Measurements from ENCODE around the gene SMIM38. TPM values are rescaled to one million over a fixed set of nuclear protein-coding genes. Genes with fewer than 3 reads are reported as not detected.

The SMIM38 gene
- total and polyA plus RNA-seq, 4 donors = 0.03 to 1.7 (median 0.07) TPM

- DNase-seq (ENCODE audit: low spot score) = no peak
- no peak overlapping the region for H3K9ac ChIP-seq (ENCODE audit: low read depth in 1 of 2, low read length in 2 of 2)
- H3K36me3 ChIP-seq (ENCODE audit: control insufficient read depth in 4 of 4, insufficient read depth in 3 of 4, low read depth in 1 of 4, low read length in 3 of 4) = no peaks in the 10 kb centered on the region
- no peak overlapping the region for H3K4me3 ChIP-seq (ENCODE audit: low read depth in 1 of 3, low read length in 3 of 3)
- TF ChIP-seq SP1 (IDR thresholded peaks at IDR 0.05) (no peak), NR2F2 (IDR thresholded peaks at IDR 0.05) (no peak), FOXA1 (IDR thresholded peaks at IDR 0.05) (no peak), JUND (IDR thresholded peaks at IDR 0.05) (no peak), ZBTB33 (IDR thresholded peaks at IDR 0.05) (no peak), RXRA (IDR thresholded peaks at IDR 0.05) (peak in 1 of 2 donors; percentile 10)
- TF ChIP-seq, protein P1, sequence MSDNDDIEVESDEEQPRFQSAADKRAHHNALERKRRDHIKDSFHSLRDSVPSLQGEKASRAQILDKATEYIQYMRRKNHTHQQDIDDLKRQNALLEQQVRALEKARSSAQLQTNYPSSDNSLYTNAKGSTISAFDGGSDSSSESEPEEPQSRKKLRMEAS (IDR thresholded peaks at IDR 0.05) = no peak
- H3K4me1 ChIP-seq (ENCODE audit: control insufficient read depth in 4 of 4, insufficient read depth in 4 of 4, low read length in 3 of 4) = no peaks in the 10 kb centered on the region
- no peak overlapping the region for H3K27ac ChIP-seq (ENCODE audit: low read depth in 1 of 2, low read length in 2 of 2)
- H3K9me3 ChIP-seq (ENCODE audit: control insufficient read depth in 4 of 4, low read length in 3 of 4) = peaks cover 0 to 2% (median 0%) of the 10 kb centered on the region in 4 donors
- 81% methylated on average over 5 of the region's 5 CpGs for WGBS
- H3K27me3 ChIP-seq (ENCODE audit: control insufficient read depth in 4 of 4, insufficient read depth in 4 of 4, low read length in 3 of 4) = peaks cover 0 to 3% (median 1%) of the 10 kb centered on the region in 4 donors
Observed at GRCh38 chr11:69161117-69161407, 5.3 kb downstream of the SMIM38 start.

DNA sequence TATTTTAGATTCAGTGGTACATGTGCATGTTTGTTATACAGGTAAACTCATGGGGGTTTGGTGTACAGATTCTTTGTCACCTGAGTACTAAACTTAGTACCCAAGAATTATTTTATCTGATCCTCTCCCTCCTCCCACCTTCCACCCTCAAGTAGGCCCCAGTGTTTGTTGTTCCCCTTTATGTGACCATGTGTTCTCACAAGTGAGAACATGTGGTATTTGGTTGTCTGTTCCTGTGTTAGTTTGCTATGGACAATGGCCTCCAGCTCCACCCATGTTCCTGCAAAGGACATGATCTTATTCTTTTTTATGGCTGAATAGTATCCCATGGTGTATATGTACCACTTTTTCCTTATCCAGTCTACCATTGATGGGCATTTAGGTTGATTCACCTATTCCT lies 6.8 kb downstream of the SMIM38 start:
- Histone ChIP-seq H3K27me3 (ENCODE audit: control insufficient read depth in 4 of 4, insufficient read depth in 4 of 4, low read length in 3 of 4) (peaks cover 0 to 2% (median 0%) of the 10 kb centered on the region in 4 donors), H3K9ac (ENCODE audit: low read depth in 1 of 2, low read length in 2 of 2) (no peak overlapping the region), H3K4me3 (ENCODE audit: low read depth in 1 of 3, low read length in 3 of 3) (no peak overlapping the region), H3K4me1 (ENCODE audit: control insufficient read depth in 4 of 4, insufficient read depth in 4 of 4, low read length in 3 of 4) (no peaks in the 10 kb centered on the region), H3K36me3 (ENCODE audit: control insufficient read depth in 4 of 4, insufficient read depth in 3 of 4, low read depth in 1 of 4, low read length in 3 of 4) (no peaks in the 10 kb centered on the region), H3K27ac (ENCODE audit: low read depth in 1 of 2, low read length in 2 of 2) (no peak overlapping the region), H3K9me3 (ENCODE audit: control insufficient read depth in 4 of 4, low read length in 3 of 4) (peaks cover 0 to 2% (median 0%) of the 10 kb centered on the region in 4 donors)
- DNase-seq (ENCODE audit: low spot score) = no peak
- TF ChIP-seq JUND (IDR thresholded peaks at IDR 0.05) (no peak), TAF1 (conservative IDR thresholded peaks at IDR 0.05) (no peak), RXRA (IDR thresholded peaks at IDR 0.05) (no peak), YY1 (IDR thresholded peaks at IDR 0.05) (no peak), HNF4A (conservative IDR thresholded peaks at IDR 0.05) (no peak), FOXA2 (IDR thresholded peaks at IDR 0.05) (no peak), EGR1 (IDR thresholded peaks at IDR 0.05; ENCODE audit: low read depth in 2 of 2) (no peak), ATF3 (IDR thresholded peaks at IDR 0.05) (no peak), RAD21 (IDR thresholded peaks at IDR 0.05) (no peak), NR2F2 (IDR thresholded peaks at IDR 0.05) (no peak), ZBTB33 (IDR thresholded peaks at IDR 0.05) (no peak), GABPA (IDR thresholded peaks at IDR 0.05 in 1 of 2, conservative IDR thresholded peaks at IDR 0.05 in 1 of 2) (no peak)
- TF ChIP-seq, protein P1 (IDR thresholded peaks at IDR 0.05) = no peak
- TF ChIP-seq, protein P2, sequence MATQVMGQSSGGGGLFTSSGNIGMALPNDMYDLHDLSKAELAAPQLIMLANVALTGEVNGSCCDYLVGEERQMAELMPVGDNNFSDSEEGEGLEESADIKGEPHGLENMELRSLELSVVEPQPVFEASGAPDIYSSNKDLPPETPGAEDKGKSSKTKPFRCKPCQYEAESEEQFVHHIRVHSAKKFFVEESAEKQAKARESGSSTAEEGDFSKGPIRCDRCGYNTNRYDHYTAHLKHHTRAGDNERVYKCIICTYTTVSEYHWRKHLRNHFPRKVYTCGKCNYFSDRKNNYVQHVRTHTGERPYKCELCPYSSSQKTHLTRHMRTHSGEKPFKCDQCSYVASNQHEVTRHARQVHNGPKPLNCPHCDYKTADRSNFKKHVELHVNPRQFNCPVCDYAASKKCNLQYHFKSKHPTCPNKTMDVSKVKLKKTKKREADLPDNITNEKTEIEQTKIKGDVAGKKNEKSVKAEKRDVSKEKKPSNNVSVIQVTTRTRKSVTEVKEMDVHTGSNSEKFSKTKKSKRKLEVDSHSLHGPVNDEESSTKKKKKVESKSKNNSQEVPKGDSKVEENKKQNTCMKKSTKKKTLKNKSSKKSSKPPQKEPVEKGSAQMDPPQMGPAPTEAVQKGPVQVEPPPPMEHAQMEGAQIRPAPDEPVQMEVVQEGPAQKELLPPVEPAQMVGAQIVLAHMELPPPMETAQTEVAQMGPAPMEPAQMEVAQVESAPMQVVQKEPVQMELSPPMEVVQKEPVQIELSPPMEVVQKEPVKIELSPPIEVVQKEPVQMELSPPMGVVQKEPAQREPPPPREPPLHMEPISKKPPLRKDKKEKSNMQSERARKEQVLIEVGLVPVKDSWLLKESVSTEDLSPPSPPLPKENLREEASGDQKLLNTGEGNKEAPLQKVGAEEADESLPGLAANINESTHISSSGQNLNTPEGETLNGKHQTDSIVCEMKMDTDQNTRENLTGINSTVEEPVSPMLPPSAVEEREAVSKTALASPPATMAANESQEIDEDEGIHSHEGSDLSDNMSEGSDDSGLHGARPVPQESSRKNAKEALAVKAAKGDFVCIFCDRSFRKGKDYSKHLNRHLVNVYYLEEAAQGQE (IDR thresholded peaks at IDR 0.05) = no peak
- TF ChIP-seq, protein P3, sequence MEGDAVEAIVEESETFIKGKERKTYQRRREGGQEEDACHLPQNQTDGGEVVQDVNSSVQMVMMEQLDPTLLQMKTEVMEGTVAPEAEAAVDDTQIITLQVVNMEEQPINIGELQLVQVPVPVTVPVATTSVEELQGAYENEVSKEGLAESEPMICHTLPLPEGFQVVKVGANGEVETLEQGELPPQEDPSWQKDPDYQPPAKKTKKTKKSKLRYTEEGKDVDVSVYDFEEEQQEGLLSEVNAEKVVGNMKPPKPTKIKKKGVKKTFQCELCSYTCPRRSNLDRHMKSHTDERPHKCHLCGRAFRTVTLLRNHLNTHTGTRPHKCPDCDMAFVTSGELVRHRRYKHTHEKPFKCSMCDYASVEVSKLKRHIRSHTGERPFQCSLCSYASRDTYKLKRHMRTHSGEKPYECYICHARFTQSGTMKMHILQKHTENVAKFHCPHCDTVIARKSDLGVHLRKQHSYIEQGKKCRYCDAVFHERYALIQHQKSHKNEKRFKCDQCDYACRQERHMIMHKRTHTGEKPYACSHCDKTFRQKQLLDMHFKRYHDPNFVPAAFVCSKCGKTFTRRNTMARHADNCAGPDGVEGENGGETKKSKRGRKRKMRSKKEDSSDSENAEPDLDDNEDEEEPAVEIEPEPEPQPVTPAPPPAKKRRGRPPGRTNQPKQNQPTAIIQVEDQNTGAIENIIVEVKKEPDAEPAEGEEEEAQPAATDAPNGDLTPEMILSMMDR (IDR thresholded peaks at IDR 0.05; ENCODE audit: low read depth, low read length, missing input control) = no peak
